Right lobe of liver (tissue), 6 donors: Measurements from ENCODE around the gene MCTP1. TPM values are rescaled to one million over a fixed set of nuclear protein-coding genes. Genes with fewer than 3 reads are reported as not detected.
A peak's percentile ranks its signal among the peaks of the same experiment; 100 is the strongest.

ENCODE experiments used
- ATAC-seq, 4 donors: fragments of 200-7000 bp; cut with Tn5 transposase; one replicate each; pipeline ENCODE4 v1.9.1; 2020; ENCODE audit warnings: mild to moderate bottlenecking in 4 of 4, moderate library complexity in 4 of 4
- DNase-seq, 3 donors: peaks; one replicate each; pipeline ENCODE4 v3.0.0-alpha.2; 2020
- H3K27ac ChIP-seq, 3 donors: fragments of 200-600 bp; one replicate each; pipeline ENCODE4 v1.8.0; 2022
- H3K27me3 ChIP-seq, 2 donors: fragments of 200-600 bp; one replicate each; pipeline ENCODE4 v1.8.0; 2022
- H3K36me3 ChIP-seq, 4 donors: fragments of 200-600 bp; sonication (generic) in 1 of 4; one replicate each; pipeline versions ENCODE4 v1.5.1 to v1.8.0; 2017 to 2022; ENCODE audit warnings: control low read depth in 1 of 4
- H3K4me1 ChIP-seq, 4 donors: fragments of 200-600 bp; sonication (generic) in 1 of 4; one replicate each; pipeline versions ENCODE4 v1.5.1 to v1.8.0; 2017 to 2022; ENCODE audit warnings: control low read depth in 1 of 4
- H3K4me3 ChIP-seq, 3 donors: fragments of 200-600 bp; one replicate each; pipeline ENCODE4 v1.8.0; 2022
- H3K9me3 ChIP-seq, 4 donors: fragments of 200-600 bp; sonication (generic) in 1 of 4; one replicate each; pipeline versions ENCODE4 v1.5.1 to v1.8.0; 2017 to 2022; ENCODE audit warnings: control low read depth in 1 of 4
- CTCF ChIP-seq, 4 donors: fragments of 200-600 bp in 3 of 4; fragments of 450-650 bp in 1 of 4; IDR thresholded peaks; one replicate each; pipeline versions ENCODE4 v1.5.1 to v1.8.0; 2016 to 2022; ENCODE audit warnings: antibody characterized with exemption in 4 of 4, mild to moderate bottlenecking in 2 of 4
- POLR2A ChIP-seq: fragments of 450-650 bp; IDR thresholded peaks from one replicate; pipeline ENCODE4 v1.6.1; 2017; ENCODE audit warnings: antibody characterized with exemption, mild to moderate bottlenecking
- WGBS: methylation state at CpG from one replicate; pipeline ENCODE4 v1.1.6; 2018; ENCODE audit warnings: low coverage, low lambda C conversion rate; ENCODE audit not compliant: insufficient coverage; ENCODE audit errors: missing lambda C conversion rate; 5-methylcytosine and 5-hydroxymethylcytosine counted together
- intact Hi-C, 2 donors: fragments of 100-400 bp; cut with DNase I; formaldehyde crosslinking; loops; one replicate each; pipeline versions ENCODE4 v1.11.2 to v1.14.1; 2022
- long read RNA-seq: library from polyadenylated mRNA; unstranded; transcript quantifications from one replicate; pipeline ENCODE4 v2.0.0, GENCODE V29; 2019
- total RNA-seq, 6 experiments: library from RNA; depleted of rRNA in 2 of 6; stranded (reverse); fragments of >200 nt in 2 of 6; fragmentation: NEBNext Ultra II Directional in 3 of 6; extraction: Animal tissue kit (Norgen Biotek cat#: 25700) in 3 of 6; gene quantifications; one replicate each; pipeline versions ENCODE4 v1.1.0 to v1.2.4, GENCODE V29; 2016 to 2023
- donor health status: DM: no; HTN: yes; CAD: no.
- donor health status: DM: no; HTN: no; CAD: no.
- donor health status: DM: no; HTN: no; CAD: no.
- donor health status: DM: no; HTN: yes; CAD: no.
- donor health status: DM: no; HTN: yes; CAD: no.

Gene MCTP1
- total RNA-seq: 1 to 10 TPM; 1.2 to 5.9 (median 3.5) TPM
- long read RNA-seq: 0 reads

DNA sequence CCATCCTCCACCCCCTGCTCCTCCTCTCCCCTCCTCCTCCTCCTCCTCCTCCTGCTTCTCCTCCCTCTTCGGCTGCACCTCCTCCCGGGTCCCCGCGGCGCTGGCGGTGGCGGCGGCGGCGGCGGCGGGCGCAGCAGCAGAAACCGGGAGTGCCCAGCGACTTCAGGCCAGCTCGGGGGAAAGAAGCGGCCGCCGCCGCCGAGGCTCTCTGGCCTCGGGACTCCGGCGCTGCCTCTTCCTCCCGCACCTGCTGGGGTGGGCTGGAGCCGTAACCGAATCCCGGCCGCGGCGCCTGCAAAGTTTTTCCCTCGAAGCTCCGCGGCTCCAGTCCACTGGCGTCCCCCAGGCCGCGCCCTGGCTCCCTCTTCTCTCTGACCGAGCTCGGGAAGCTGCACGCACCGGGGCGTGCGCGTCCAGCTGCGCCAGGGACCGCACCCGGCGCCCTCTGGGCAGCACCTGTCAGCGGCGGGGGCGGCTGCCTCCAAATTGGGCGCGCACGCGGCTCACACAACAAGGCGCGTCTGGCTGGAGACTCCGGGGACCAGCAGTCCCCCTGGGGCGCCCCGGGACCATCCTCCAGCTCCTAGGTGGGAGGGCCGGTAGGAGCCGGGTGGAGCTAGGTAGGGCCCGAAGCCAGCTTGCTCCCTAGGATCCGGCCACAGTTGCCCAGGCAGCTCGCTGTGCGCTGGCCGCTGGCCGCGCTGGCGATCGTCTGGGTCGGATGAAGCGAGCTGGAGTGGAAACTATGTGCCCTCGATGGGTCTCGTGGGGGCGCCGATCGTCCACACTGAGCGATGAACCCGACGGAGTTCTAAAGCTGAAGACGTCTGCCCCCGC is at the start of gene MCTP1:
MCTP1 (minus strand) TSS at position 523 of the 837 bp plus-strand sequence.
- Histone ChIP-seq H3K36me3 (no peaks in the 10 kb centered on the region), H3K27me3 (peaks cover 6 to 39% of the 10 kb centered on the region in 2 donors), H3K4me3 (peak within 1 kb of the TSS; percentile 42 to 57 (median 44)), H3K27ac (no peak within 1 kb of the TSS), H3K9me3 (no peaks in the 10 kb centered on the region), H3K4me1 (peaks cover 0 to 11% (median 4%) of the 10 kb centered on the region in 4 donors)
- TF ChIP-seq POLR2A (no peak), CTCF (IDR thresholded peaks at IDR 0.05) (no peak)
- ATAC-seq (peak; percentile 63 to 71 (median 68)), DNase-seq (peak in 2 of 3 donors; percentile 35 to 57)
- intact Hi-C loops: no loop called here
- under 1% methylated on average over 38 of the region's 83 CpGs for WGBS

- no peaks in the 10 kb centered on the region for H3K36me3 ChIP-seq
- no peaks in the 10 kb centered on the region for H3K27me3 ChIP-seq
- no peak overlapping the region for H3K4me3 ChIP-seq
- 71% methylated on average over 3 of the region's 3 CpGs for WGBS
- no peaks in the 10 kb centered on the region for H3K9me3 ChIP-seq
- H3K27ac ChIP-seq: no peak overlapping the region
- TF ChIP-seq POLR2A (no peak), CTCF (IDR thresholded peaks at IDR 0.05) (no peak)
- H3K4me1 ChIP-seq: no peaks in the 10 kb centered on the region
- DNase-seq (no peak), ATAC-seq (no peak)
- intact Hi-C loops: no loop called here
Observed at GRCh38 chr5:95332158-95332557, 47.3 kb upstream of the MCTP1 start.

DNA sequence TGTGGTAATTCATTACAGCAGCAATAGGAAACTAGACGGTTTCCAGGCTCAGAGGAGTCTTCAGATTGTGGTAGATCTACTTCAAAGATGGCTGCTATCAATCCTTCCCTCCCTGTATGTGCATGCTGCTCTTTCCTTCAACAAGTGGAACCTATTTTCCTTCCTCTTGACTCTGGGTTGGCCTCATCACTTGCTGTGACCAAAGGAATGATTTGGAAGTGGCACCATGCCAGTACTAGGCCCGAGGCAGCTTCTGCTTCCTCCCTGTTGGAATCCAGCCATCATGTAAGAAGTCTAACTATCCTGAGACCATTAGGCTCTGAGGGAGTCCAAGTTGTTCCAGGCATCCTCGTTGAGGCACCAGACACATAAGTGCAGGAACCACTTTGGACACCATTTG is 46.5 kb upstream of the MCTP1 start:
- no peak overlapping the region for H3K27ac ChIP-seq
- ATAC-seq (no peak), DNase-seq (no peak)
- no peaks in the 10 kb centered on the region for H3K27me3 ChIP-seq
- no peak overlapping the region for H3K4me3 ChIP-seq
- no peak for TF ChIP-seq POLR2A
- TF ChIP-seq CTCF (IDR thresholded peaks at IDR 0.05): no peak
- no peaks in the 10 kb centered on the region for H3K9me3 ChIP-seq
- intact Hi-C loops: no loop called here
- WGBS: 28% methylated on average over 3 of the region's 3 CpGs
- no peaks in the 10 kb centered on the region for H3K36me3 ChIP-seq
- no peaks in the 10 kb centered on the region for H3K4me1 ChIP-seq

DNA sequence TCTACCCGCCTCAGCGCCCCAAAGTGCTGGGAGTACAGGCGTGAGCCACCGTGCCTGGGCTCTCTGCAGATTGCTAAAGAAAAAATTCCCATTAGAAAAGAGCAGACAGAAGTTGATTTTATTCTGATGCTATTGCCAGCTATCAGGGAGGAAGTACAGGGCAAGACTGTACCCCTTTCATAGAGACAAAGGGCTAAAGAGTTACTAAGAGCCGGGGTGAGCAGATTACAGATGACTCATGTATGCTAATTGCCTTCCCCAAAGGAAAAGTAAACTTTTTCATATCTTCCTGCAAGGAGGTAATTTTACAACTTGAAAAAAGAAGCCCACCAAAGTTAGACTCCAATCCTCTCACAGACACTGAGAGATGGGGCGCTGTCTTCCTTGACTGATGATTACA is 42.3 kb upstream of the MCTP1 start:
- H3K4me3 ChIP-seq: no peak overlapping the region
- no peak overlapping the region for H3K27ac ChIP-seq
- DNase-seq (no peak), ATAC-seq (no peak)
- H3K4me1 ChIP-seq: no peaks in the 10 kb centered on the region
- no peaks in the 10 kb centered on the region for H3K9me3 ChIP-seq
- 54% methylated on average over 3 of the region's 6 CpGs for WGBS
- no peaks in the 10 kb centered on the region for H3K36me3 ChIP-seq
- TF ChIP-seq CTCF (IDR thresholded peaks at IDR 0.05) (no peak), POLR2A (no peak)
- H3K27me3 ChIP-seq: no peaks in the 10 kb centered on the region
- intact Hi-C loops: no loop called here
